HCT116 (cell line): Measurements from ENCODE around the gene CCDC32. TPM values are rescaled to one million over a fixed set of nuclear protein-coding genes. Genes with fewer than 3 reads are reported as not detected.
A peak's percentile ranks its signal among the peaks of the same experiment; 100 is the strongest.

Experiments
- ATAC-seq: fragments of 200-7000 bp; cut with Tn5 transposase; 2 replicates; pipeline ENCODE4 v1.9.1; 2020; ENCODE audit warnings: mild to moderate bottlenecking, moderate library complexity
- BruUV-seq: library from RNA; stranded (reverse); fragments of 400-500 nt; replicated peaks from 2 replicates; lab custom pipeline; 2021; lab: Mats Ljungman, UMichigan
- CTCF ChIA-PET: fragments of 300-600 bp; sonication (Branson Sonifier 250); formaldehyde crosslinking; loops from one replicate; lab custom pipeline; 2021; ENCODE audit warnings: antibody characterized with exemption; lab: Charles Lee
- POLR2A ChIA-PET: fragments of 300-600, 350-600 bp; sonication (Branson Sonifier 250); formaldehyde crosslinking; loops from one replicate; lab custom pipeline; 2021; ENCODE audit warnings: antibody characterized with exemption; lab: Charles Lee
- RAD21 ChIA-PET, 2 experiments: fragments of 300-600 bp; sonication (Branson Sonifier 250); formaldehyde crosslinking; loops; one replicate each; lab custom pipeline; 2023; ENCODE audit warnings: low total read pairs in 2 of 2; ENCODE audit not compliant: uncharacterized antibody in 2 of 2, unreplicated experiment in 2 of 2, low non-redundant PET in 1 of 2; lab: Charles Lee
- DNase-seq: peaks from one replicate; pipeline ENCODE4 v3.0.0-alpha.2; 2010; ENCODE audit warnings: low read depth, low spot score
- H2AFZ ChIP-seq: fragments of 200-600 bp; shearing (Covaris generic), sonication (generic); 2 replicates; pipeline ENCODE4 v1.6.1; 2017; ENCODE audit warnings: low read depth, mixed run types, mixed read lengths, antibody characterized with exemption, low read length; ENCODE audit not compliant: poor library complexity, severe bottlenecking
- H3K27ac ChIP-seq: 2 replicates; pipeline ENCODE4 v1.5.1; 2012; ENCODE audit warnings: low read depth, low read length
- H3K27me3 ChIP-seq: fragments of 200-600 bp; sonication (generic); 2 replicates; pipeline ENCODE4 v1.6.1; 2016; ENCODE audit warnings: mixed run types, low read length, mixed read lengths; ENCODE audit not compliant: insufficient read depth
- H3K36me3 ChIP-seq, 2 experiments: fragments of 200-500 bp in 1 of 2; fragments of 200-600 bp in 1 of 2; sonication (Bioruptor generic) in 1 of 2; sonication (generic) in 1 of 2; 2 replicates each; pipeline versions ENCODE4 v1.5.1 to v1.6.1; 2014 to 2016; ENCODE audit warnings: low read length in 2 of 2, inconsistent platforms in 1 of 2, mixed read lengths in 1 of 2, mixed run types in 1 of 2; ENCODE audit not compliant: insufficient read depth in 2 of 2, control insufficient read depth in 1 of 2
- H3K4me1 ChIP-seq, 2 experiments: fragments of 200-600 bp in 1 of 2; sonication (generic) in 1 of 2; 2 replicates each; pipeline versions ENCODE4 v1.5.1 to v1.6.1; 2012 to 2017; ENCODE audit warnings: low read length in 2 of 2, inconsistent platforms in 1 of 2, mild to moderate bottlenecking in 1 of 2, mixed read lengths in 1 of 2, mixed run types in 1 of 2, moderate library complexity in 1 of 2; ENCODE audit not compliant: insufficient read depth in 2 of 2, control insufficient read depth in 1 of 2
- H3K4me2 ChIP-seq: fragments of 200-600 bp; sonication (generic); 2 replicates; pipeline ENCODE4 v1.6.1; 2017; ENCODE audit warnings: mixed run types, low read length, mixed read lengths
- H3K4me3 ChIP-seq, 2 experiments: fragments of 200-600 bp in 1 of 2; sonication (generic) in 1 of 2; replicated peaks in 1 of 2; 2 replicates each; pipeline ENCODE4 v1.5.1; 2011 to 2016; ENCODE audit warnings: low read length in 2 of 2, control low read depth in 1 of 2, low read depth in 1 of 2, mild to moderate bottlenecking in 1 of 2, mixed read lengths in 1 of 2, mixed run types in 1 of 2
- H3K79me2 ChIP-seq: fragments of 200-600 bp; sonication (generic); 2 replicates; pipeline ENCODE4 v1.6.1; 2017; ENCODE audit warnings: mild to moderate bottlenecking, mixed run types, low read length, moderate library complexity, mixed read lengths; ENCODE audit not compliant: insufficient read depth
- H3K9ac ChIP-seq: fragments of 200-600 bp; sonication (generic); 2 replicates; pipeline ENCODE4 v1.6.1; 2016; ENCODE audit warnings: low read length, mixed read lengths
- H3K9me2 ChIP-seq: fragments of 200-600 bp; sonication (generic), shearing (Covaris generic); 2 replicates; pipeline ENCODE4 v1.6.1; 2017; ENCODE audit warnings: mixed run types, mild to moderate bottlenecking, moderate library complexity; ENCODE audit not compliant: insufficient read depth
- H3K9me3 ChIP-seq, 2 experiments: fragments of 200-500 bp in 1 of 2; fragments of 200-600 bp in 1 of 2; sonication (Bioruptor generic) in 1 of 2; sonication (generic) in 1 of 2; 2 replicates each; pipeline ENCODE4 v1.6.1; 2014 to 2017; ENCODE audit warnings: low read length in 2 of 2, mixed read lengths in 2 of 2, inconsistent platforms in 1 of 2, low read depth in 1 of 2, mild to moderate bottlenecking in 1 of 2, mixed run types in 1 of 2, moderate library complexity in 1 of 2; ENCODE audit not compliant: control insufficient read depth in 1 of 2, insufficient read depth in 1 of 2
- H4K20me1 ChIP-seq: fragments of 200-600 bp; sonication (generic), shearing (Covaris generic); 2 replicates; pipeline ENCODE4 v1.6.1; 2017; ENCODE audit warnings: mixed run types, mild to moderate bottlenecking, moderate library complexity; ENCODE audit not compliant: insufficient read depth
- CBX3 ChIP-seq: IDR thresholded peaks from 2 replicates; pipeline ENCODE4 v1.6.1; 2012; ENCODE audit warnings: low read depth
- EGR1 ChIP-seq: IDR thresholded peaks from 2 replicates; pipeline ENCODE4 v1.6.1; 2012; ENCODE audit warnings: low read depth
- ELF1 ChIP-seq: IDR thresholded peaks from 2 replicates; pipeline ENCODE4 v1.6.1; 2012; ENCODE audit warnings: low read depth, borderline replicate concordance
- EZH2 ChIP-seq: fragments of 200-600 bp; sonication (generic); IDR thresholded peaks from 2 replicates; pipeline ENCODE4 v1.6.1; 2017; ENCODE audit warnings: antibody characterized with exemption, mixed run types
- EZH2phosphoT487 ChIP-seq: fragments of 200-600 bp; IDR thresholded peaks from 2 replicates; pipeline ENCODE4 v1.6.1; 2018; ENCODE audit warnings: antibody characterized with exemption, borderline replicate concordance
- MAX ChIP-seq: IDR thresholded peaks from 2 replicates; pipeline ENCODE4 v1.6.1; 2012
- intact Hi-C: fragments of 100-400 bp; cut with micrococcal nuclease; formaldehyde crosslinking; loops from 2 replicates; pipeline ENCODE4 v1.10.0; 2022
- total RNA-seq: library from RNA; stranded (reverse); gene quantifications from one replicate; pipeline ENCODE4 v1.2.1, GENCODE V29; 2021; ENCODE audit not compliant: unreplicated experiment

The CCDC32 gene
- total RNA-seq, 1 experiment from 2014 or later, result 18.6 TPM

GRCh38 chr15:40565333-40566238 is 744 bp upstream of the CCDC32 start:
- CTCF ChIA-PET, result interaction anchor here (0.7 to 1.3 kb wide), 6 partner anchors 11 to 340 kb away, joined by 3 to 7 read pairs (median 3); no protein-coding TSS in a partner anchor
- H3K27ac ChIP-seq, result peak overlapping the region; percentile 76

GRCh38 chr15:40563426-40563825 is 1.4 kb downstream of the CCDC32 start:
- H3K36me3 ChIP-seq, result peaks cover 0 to 2% of the 10 kb centered on the region in 2 experiments; a peak in 1 of 4 replicates
- no peak overlapping the region for H3K9ac ChIP-seq
- POLR2A ChIA-PET, result interaction anchor here (0.7 kb wide), 1 partner anchor 233 kb away, joined by 3 read pairs; no protein-coding TSS in a partner anchor
- TF ChIP-seq EGR1 (no peak), EZH2 (no peak), ELF1 (no peak), EZH2phosphoT487 (no peak), CBX3 (no peak)
- TF ChIP-seq, all 23 proteins: peak for 0
- H3K9me3 ChIP-seq, result no peaks in the 10 kb centered on the region
- H3K4me2 ChIP-seq, result no peak overlapping the region
- peaks cover 9% of the 10 kb centered on the region for H3K79me2 ChIP-seq
- H3K4me3 ChIP-seq, result no peak overlapping the region
- BruUV-seq, result no TSS peak
- no peaks in the 10 kb centered on the region for H3K9me2 ChIP-seq
- H4K20me1 ChIP-seq, result no peaks in the 10 kb centered on the region
- no peaks in the 10 kb centered on the region for H3K27me3 ChIP-seq
- DNase-seq, result no peak
- no peak overlapping the region for H2AFZ ChIP-seq
- H3K4me1 ChIP-seq, result peaks cover 4 to 29% of the 10 kb centered on the region in 2 experiments; a peak in 3 of 4 replicates
- no peak for ATAC-seq
- H3K27ac ChIP-seq, result no peak overlapping the region
- ChIA-PET CTCF (no interaction called here), RAD21 (no interaction called here)
- intact Hi-C loops, result no loop called here

More at GRCh38 chr15:40565333-40566238, 744 bp upstream of the CCDC32 start:
- Histone ChIP-seq H3K9me2 (no peaks in the 10 kb centered on the region), H3K4me2 (peak overlapping the region; percentile 98), H2AFZ (peak overlapping the region; percentile 46), H3K27me3 (no peaks in the 10 kb centered on the region), H3K79me2 (peaks cover 23% of the 10 kb centered on the region), H3K4me1 (peaks cover 9 to 42% of the 10 kb centered on the region in 2 experiments; a peak in 3 of 4 replicates), H3K36me3 (peaks cover 0 to 2% of the 10 kb centered on the region in 2 experiments; a peak in 2 of 4 replicates), H3K4me3 (peak overlapping the region; percentile 85 to 87), H3K9ac (peak overlapping the region; percentile 89), H4K20me1 (no peaks in the 10 kb centered on the region), H3K9me3 (no peaks in the 10 kb centered on the region)
- intact Hi-C loops, result no loop called here
- POLR2A ChIA-PET, result interaction anchor here (0.6 to 1.1 kb wide), 5 partner anchors 10 to 135 kb away, joined by 3 to 16 read pairs (median 3); partner anchors contain the start of gene RAD51
- no peak for TF ChIP-seq EGR1
- 0 out of 2 replicates have a peak, but pooled peaks have one; percentile 12 for TF ChIP-seq MAX
- DNase-seq (no peak), ATAC-seq (peak; percentile 3; the same call in 1 of the 2 replicates)
- RAD21 ChIA-PET, result interaction anchor here (0.7 kb wide), 2 partner anchors 12 to 129 kb away, joined by 3 read pairs; partner anchors contain the start of gene RAD51 (in 1 of the 2)
- no TSS peak for BruUV-seq
